Inflammatory macrophage treated with lipopolysaccharide for 4 hours (primary cell): Measurements from ENCODE around the gene CAMTA1.
"Not testable (repeated sequence)": the region's sequence is repeated elsewhere in the genome, so short reads cannot be mapped to it uniquely, and the experiment has no call there.

Experiments used
- DNase-seq: peaks from one replicate; pipeline ENCODE4 v3.0.0-alpha.2; 2020

The CAMTA1 gene

GRCh38 chr1:7404046-7404742, 618.9 kb downstream of the CAMTA1 start:
- no peak for DNase-seq

GRCh38 chr1:7405844-7406500, 620.7 kb downstream of the CAMTA1 start:
- DNase-seq: no peak

DNA sequence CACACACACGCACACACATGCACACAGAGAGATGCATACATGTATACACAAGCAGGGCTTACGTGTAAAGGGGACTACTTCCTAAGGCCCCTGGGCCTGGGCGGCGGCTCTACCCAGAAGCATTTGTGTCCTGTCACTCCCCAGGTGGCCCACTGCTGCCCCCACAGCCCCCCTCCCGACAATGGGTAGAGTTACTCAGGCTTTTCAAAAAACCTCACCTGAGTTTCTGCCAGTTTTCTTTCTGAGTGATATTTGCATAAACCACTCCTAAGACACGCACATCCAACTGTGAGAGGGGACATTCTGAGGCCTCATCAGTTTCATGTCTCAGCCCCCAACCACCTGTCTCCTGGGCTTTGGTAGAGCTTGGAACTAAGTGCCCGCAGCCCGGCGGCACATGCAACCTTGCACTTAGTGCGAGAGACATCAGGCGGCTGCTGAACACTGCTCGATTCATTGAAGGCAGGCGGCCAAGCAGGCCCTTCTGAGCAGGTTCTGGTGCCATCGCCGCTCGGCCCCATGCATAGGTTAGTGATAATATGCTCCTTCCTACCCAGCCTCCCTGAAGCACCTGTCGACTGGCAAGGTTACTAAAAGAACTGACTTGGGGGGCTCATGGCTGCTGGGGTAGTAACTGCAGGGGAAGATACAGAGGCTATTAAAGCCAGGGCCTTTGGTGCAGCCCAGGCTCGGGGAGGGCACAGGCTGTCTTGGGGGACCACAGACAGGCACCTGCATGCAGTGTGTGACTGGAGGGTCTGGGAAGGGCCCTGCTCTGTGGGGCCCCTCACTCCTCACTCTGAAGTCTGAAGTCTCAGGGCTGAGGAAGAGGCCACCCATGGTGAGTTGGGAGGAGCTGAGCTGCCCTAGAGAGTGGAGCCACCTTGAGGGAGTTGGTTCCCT, 621.6 kb downstream of the CAMTA1 start:
- DNase-seq: no peak

- no peak for DNase-seq
These were observed 622.3 kb downstream of the CAMTA1 start for GRCh38 chr1:7407544-7407895.

DNA sequence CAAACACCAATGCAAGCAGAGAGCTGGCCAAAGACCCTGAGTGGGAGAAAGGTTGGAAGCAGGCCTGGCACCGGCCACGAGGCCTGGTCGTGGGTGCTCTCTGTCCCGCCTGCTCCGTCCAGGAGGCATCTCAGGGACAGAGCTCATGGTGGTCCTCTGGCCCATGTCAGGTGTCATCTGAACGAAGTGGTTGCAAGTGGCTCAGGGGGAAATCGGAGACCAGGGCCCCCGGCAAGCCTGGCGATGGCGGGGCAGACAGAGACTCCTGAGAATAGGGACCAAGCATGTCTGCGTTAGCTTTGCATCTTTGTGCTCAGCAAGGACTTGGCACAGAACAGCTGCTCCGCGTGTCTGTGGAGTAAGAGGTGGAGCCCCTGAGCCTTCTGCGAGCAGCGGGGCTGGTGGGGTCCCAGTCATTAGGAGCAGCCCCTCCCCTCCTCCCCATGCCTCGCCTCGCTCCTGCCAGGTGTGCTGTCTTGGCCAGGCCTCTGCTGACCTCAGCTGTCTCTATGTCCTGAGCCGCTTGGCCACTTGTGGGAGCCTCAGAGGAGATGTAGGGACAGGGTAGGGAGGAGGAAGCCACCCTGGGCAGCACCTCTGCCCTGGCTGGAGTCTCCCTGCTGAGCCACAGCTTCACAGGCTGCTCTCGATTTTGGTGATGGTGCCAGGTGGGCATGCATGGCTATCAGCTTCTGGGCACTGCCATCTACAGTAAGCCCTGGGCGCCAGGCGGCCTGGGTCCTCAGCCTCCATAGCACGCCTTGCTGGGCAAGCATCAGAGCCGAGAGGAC, 622.9 kb downstream of the CAMTA1 start:
- DNase-seq: no peak

DNA sequence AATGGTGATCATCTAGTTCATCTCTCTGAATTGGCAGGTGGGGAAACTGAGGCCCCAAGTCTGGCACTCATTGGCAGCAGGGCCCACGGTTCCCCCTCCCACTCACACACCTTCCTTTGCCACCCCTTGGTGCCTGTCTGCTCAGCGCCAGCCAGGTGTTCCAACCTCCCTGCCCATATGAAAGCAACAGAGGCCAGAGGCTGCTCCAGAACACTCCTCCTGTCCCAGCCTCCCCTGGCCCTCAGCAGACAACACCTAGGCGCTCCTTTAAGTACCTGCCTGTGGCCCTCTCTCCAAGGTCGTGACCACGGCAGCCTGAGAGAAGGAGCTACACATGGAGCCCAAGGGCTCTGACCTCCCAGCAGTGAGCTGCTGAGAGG, 623.5 kb downstream of the CAMTA1 start:
- no peak for DNase-seq

DNA sequence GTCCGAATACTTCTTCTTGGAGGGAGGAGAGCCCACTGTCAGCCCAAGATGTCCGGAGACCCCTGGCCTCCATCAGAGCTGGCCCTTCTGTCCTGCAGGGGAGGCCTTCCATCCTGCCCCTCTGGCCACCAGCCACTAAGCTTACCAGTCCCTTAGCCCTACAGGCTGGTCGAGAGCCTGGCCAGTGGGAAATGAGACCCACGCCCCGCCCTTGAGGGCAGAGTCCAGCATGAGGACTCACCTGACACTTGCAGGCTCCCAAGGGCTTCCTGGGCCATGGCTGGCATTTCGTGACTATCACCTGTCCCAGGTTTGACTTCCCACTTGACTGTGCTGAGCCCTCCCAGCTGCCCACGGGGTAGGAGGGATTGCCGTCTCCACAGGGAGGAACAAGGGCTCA, 624.0 kb downstream of the CAMTA1 start:
- no peak for DNase-seq

DNA sequence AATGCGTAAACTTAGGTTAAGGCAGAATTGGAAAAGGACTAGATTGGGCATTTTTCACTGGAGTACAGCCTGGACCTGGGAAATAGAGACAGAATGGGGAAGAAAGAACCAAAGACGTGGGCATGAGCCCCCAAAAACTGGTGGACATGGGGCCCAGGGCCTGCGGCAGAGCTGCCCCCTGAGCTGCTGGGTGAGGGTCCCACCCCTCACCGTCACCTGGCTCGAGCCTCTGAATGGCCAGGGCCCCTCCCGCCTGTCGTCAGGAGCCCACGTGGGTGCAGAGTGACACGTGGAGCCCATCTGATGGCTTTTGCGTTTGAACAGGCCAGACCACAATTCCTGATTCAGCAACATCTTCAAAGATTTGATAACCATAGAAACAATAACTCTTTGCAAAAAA, 624.9 kb downstream of the CAMTA1 start:
- no peak for DNase-seq

DNA sequence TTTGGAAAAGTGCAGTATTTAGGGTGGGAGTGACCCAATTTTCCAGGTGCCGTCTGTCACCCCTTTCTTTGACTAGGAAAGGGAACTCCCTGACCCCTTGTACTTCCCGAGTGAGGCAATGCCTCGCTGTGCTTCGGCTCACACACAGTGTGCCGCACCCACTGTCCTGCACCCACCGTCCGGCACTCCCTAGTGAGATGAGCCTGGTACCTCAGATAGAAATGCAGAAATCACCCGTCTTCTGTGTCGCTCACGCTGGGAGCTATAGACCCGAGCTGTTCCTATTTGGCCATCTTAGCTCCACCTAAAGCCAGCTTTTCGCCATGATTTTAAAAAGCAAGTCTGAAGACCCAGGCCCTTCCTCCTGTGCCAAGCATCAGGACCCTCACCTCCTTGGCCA, 632.4 kb downstream of the CAMTA1 start:
- DNase-seq: not testable (repeated sequence)

- DNase-seq: no peak
These were observed 633.3 kb downstream of the CAMTA1 start for GRCh38 chr1:7418442-7419080.

DNA sequence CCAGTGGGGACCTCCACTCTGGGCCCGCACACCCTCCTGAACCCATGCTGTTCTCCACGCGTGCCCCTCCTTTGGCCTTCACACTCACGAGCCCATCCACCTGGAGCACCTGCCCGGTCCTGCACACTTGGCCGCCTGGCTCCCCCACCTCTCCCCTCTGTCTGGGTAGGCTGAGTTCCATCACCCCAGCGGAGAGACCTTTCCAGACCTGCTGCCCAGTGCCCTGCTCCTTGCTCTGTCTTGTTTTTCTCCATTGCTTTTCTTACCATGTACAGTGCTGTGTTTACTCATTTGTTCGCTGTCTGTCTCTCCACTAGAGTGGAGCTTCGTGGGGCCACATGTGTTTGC, 634.8 kb downstream of the CAMTA1 start:
- DNase-seq: no peak

- no peak for DNase-seq
These were observed 635.3 kb downstream of the CAMTA1 start for GRCh38 chr1:7420470-7421100.

DNA sequence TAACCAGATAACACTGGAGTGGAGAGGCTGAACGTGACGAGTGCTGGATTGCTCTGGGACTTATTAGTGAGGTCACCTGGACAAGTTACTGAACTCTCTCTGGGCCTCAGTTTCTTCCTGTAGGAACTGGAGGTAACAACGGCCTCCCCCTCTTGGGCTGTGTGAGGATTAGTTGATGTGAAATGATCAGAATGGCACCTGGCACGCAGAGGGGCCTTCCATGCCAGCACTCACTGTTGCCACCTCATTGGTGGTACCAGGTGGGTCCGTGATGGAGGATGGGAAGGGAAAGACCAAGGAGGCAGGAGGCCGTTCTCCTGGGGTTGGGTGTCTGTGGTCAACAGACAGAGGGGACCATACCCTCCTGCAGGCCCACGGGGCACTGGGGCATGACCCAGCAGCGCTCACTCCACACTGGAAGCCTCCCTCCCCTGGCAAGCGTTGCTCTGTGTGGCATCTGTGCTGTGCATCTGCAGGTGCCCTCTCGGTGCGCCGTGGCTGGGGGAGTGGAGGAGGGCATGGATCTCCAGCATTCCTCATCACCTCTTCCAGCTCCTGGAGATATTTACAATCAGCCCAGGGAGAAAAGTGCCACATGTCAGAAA, 636.3 kb downstream of the CAMTA1 start:
- DNase-seq: no peak

DNA sequence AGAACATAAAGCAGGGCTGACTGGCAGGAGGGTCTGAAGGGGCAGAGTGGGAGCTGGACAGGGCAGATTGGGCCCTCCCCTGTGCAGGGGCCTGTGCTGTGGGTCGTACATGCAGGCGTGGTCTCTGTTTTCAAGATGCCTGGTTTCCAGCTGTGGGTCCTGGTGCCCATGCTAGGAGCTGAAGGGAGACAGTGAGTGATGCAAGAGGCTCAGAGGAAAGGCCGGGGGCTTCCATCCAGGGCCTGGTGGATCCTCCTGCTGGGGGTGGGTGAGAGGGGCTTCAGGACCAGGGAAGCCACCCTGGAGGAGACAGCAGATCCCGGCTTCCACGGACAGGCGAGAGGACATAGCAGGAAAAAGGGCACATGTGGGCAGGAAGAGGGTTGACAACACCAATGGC, 636.8 kb downstream of the CAMTA1 start:
- DNase-seq: no peak

DNA sequence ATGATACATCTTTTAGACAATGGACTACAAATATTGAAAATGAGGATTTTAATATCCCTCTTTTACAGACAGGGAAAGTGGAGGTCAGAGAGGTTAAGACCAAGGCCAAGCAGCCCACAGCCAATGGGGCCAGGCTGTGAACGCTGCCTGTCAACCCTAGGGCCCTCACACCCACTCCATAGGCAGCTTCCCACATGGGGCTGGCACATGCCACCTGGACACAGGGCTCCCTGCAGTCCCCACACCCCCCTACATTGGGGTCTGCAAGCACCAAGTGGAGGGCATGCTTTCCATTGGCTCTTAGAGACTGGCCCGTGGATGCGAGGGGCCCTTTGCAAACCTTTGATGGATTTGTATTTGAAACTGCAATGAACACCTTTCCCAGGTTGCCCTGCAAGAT, 637.3 kb downstream of the CAMTA1 start:
- no peak for DNase-seq

- DNase-seq: no peak
These were observed 637.7 kb downstream of the CAMTA1 start for GRCh38 chr1:7422966-7423365.

DNA sequence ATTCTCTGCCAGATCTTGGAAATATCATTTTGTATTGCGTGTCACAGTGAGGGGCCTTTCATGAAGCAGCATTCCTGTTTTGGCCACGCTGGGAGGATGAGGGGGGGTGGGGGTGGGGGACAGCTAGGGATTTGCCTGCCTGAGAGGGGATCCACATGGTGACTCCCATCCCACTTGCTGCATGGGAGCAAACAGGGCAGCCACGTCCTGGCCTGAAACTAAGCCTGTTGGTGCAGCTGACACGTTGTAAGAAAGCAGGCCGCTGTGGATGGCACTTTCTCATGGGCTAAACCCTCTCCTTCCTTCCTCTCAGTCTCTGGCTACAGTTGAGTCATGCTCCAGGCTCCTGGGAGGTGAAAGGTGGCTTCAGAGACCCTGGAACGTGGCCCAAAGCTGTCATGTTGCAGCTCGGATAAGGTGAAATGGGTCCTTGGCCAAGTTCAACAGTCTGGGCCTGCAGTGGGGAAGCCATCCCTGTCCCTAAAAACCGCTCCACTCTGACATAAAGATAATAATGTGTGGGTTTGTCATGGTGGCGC, 639.2 kb downstream of the CAMTA1 start:
- no peak for DNase-seq

DNA sequence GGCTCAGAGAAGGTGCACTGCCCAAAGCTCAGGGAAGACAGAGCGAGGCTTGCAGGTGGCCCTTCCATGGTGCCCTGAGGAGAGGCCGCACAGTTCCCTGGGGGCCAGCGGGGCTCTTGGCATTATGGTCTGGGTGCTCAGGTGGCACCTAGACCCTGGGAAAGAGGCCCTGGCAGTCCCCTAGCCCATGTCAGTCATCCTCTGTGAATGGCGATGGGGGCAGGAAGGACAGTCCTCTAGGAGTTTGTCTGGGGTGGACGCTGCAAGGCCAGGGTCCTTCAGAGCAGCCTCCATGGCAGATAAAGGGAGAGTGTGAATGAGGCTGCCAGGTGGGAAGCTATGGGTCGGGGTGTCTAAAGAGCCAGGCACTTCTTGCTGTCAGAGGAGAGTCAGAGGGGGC, 640.0 kb downstream of the CAMTA1 start:
- DNase-seq: no peak

- DNase-seq: no peak
These were observed 640.5 kb downstream of the CAMTA1 start for GRCh38 chr1:7425771-7426170.

DNA sequence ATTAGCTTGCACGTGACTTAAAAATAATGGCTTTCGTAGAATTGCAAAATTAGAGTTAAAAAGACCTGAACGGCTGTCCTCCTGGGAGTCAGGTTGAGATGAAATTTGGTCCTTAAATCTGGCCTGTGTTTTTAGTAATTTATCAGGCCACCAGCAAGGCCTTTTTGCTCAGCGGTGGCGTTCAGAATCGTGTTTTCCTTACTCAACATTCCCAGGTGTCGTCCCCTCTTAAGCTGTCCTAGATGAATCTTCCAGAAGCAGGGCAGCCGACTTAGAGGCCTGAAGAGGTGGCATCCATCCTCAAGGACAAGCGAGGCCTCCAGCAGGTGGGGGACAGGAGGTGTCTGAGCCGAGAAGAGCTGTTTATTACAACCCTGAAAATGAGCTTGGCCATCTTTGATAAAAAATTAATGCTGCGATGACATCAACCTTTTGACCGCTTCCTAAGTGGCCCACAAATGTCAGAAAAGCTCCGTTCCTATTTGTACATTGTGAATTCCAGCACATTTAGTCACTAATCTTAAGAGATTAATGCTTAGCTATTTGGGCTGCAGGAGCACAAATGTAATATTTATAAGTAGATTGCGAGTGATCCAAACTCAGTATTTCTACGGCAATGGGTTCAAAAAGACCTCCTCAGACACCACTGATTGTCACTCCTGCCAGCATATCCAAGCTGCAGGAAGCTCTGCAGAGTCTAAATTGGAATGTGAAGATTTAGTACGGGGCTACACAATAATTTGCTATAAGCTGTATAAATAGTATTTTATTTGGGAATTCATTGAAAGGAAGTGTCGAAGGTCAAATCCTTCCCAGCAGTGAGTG, 641.7 kb downstream of the CAMTA1 start:
- no peak for DNase-seq
